HFFc6 (cell line): ENCODE data around the gene CHRNG. TPM values are rescaled to one million over a fixed set of nuclear protein-coding genes. Genes with fewer than 3 reads are reported as not detected.
A peak's percentile ranks its signal among the peaks of the same experiment; 100 is the strongest.

Experiments
- DNase-seq: peaks from one replicate; pipeline ENCODE4 v3.0.0-alpha.2; 2018
- H3K27ac Mint-ChIP-seq: 2 replicates; pipeline ENCODE4 v1.8.0; 2020; ENCODE audit warnings: mild to moderate bottlenecking, mixed read lengths
- H3K27me3 Mint-ChIP-seq: 2 replicates; pipeline ENCODE4 v1.8.0; 2021; ENCODE audit warnings: mild to moderate bottlenecking, moderate library complexity, mixed read lengths; ENCODE audit not compliant: insufficient read depth
- H3K36me3 Mint-ChIP-seq: 2 replicates; pipeline ENCODE4 v1.8.0; 2021; ENCODE audit warnings: low read depth, mixed read lengths
- H3K4me1 Mint-ChIP-seq: 2 replicates; pipeline ENCODE4 v1.8.0; 2020; ENCODE audit warnings: low read depth, mixed read lengths
- H3K4me3 Mint-ChIP-seq: 2 replicates; pipeline ENCODE4 v1.8.0; 2020; ENCODE audit warnings: mild to moderate bottlenecking, moderate library complexity, mixed read lengths
- H3K9me3 Mint-ChIP-seq: 2 replicates; pipeline ENCODE4 v1.8.0; 2020; ENCODE audit warnings: mild to moderate bottlenecking, mixed read lengths
- CTCF ChIP-seq: fragments of 200-600 bp; sonication (generic); IDR thresholded peaks from 2 replicates; pipeline ENCODE4 v1.5.0; 2021; ENCODE audit warnings: antibody characterized with exemption, mild to moderate bottlenecking
- total RNA-seq, 6 experiments: library from RNA; stranded (reverse); fragmentation: NEBNext Ultra II Directional; extraction: Animal tissue kit (Norgen Biotek cat#: 25700); gene quantifications; 2 replicates in 1 of 6; 3 replicates in 5 of 6; pipeline ENCODE4 v1.2.3, GENCODE V29; 2021

CHRNG gene
- total RNA-seq, 6 experiments from 2014 or later = not detected

DNA sequence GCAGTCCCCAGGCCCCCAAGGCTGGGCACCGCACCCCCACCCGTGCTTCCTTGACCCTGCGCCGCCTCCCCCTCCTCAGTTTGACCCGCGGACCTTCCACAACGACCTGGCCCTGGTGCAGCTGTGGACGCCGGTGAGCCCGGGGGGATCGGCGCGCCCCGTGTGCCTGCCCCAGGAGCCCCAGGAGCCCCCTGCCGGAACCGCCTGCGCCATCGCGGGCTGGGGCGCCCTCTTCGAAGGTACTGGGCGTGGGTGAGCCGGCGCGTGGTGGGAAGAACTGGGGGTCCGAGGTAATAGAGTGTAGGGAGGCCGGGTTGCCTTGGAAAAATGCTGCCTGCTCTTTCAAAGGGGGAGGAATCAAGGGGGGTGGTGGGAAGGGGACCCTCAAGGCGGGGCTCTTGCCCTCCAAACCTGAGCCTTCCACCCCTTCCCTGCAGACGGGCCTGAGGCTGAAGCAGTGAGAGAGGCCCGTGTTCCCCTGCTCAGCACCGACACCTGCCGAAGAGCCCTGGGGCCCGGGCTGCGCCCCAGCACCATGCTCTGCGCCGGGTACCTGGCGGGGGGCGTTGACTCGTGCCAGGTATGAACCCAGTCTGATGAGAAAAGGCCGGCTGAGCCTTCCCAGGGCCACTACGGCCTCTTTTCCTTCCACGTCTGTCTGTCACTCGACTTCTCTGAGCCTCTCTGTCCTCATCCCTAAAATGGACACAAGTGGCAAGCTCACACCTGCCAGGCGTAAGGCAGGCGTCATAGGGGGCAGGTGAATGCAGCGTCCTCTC is 16.7 kb upstream of the CHRNG start:
- Mint-ChIP-seq H3K4me3 (no peak overlapping the region), H3K9me3 (no peaks in the 10 kb centered on the region), H3K27ac (no peak overlapping the region), H3K36me3 (no peaks in the 10 kb centered on the region), H3K27me3 (peaks cover 25% of the 10 kb centered on the region), H3K4me1 (no peaks in the 10 kb centered on the region)
- no peak for TF ChIP-seq CTCF
- DNase-seq = no peak

- TF ChIP-seq CTCF = no peak
- peaks cover 24% of the 10 kb centered on the region for H3K27me3 Mint-ChIP-seq
- H3K4me1 Mint-ChIP-seq = no peaks in the 10 kb centered on the region
- DNase-seq = no peak
- H3K4me3 Mint-ChIP-seq = no peak overlapping the region
- H3K36me3 Mint-ChIP-seq = no peaks in the 10 kb centered on the region
- no peak overlapping the region for H3K27ac Mint-ChIP-seq
- no peaks in the 10 kb centered on the region for H3K9me3 Mint-ChIP-seq
These were observed 16.1 kb upstream of the CHRNG start for GRCh38 chr2:232523402-232523681.

DNA sequence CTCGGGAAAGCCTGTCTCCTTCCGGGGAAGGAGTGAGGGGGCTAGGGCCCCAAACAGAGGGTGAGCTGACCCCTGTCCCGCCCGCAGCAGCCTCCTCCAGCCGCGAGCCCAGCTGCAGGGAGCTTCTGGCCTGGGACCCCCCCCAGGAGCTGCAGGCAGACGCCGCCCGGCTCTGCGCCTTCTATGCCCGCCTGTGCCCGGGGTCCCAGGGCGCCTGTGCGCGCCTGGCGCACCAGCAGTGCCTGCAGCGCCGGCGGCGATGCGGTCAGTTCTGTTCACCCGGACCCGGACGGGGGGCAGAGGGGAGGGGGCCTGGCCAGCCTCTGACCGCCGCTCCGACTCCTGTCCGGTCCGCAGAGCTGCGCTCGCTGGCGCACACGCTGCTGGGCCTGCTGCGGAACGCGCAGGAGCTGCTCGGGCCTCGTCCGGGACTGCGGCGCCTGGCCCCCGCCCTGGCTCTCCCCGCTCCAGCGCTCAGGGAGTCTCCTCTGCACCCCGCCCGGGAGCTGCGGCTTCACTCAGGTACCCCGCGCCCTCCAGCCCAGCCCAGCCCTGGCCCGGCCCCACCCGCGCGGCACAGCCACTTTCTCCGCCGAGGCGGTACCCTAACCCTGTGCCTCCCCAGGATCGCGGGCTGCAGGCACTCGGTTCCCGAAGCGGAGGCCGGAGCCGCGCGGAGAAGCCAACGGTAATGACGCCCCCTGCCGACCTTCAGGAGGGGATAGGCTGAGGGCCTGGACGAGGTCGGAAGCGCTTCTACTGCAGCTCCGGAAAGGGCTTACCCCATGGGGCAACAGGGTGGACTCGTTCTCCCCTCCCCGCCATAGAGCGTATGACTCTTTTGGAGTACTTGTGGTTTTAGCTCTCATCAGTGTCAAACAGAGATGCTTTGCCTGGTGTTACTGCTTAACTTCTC is 15.6 kb upstream of the CHRNG start:
- Mint-ChIP-seq H3K4me3 (no peak overlapping the region), H3K4me1 (no peaks in the 10 kb centered on the region), H3K9me3 (no peaks in the 10 kb centered on the region), H3K27me3 (peaks cover 22% of the 10 kb centered on the region), H3K27ac (no peak overlapping the region), H3K36me3 (no peaks in the 10 kb centered on the region)
- no peak for DNase-seq
- TF ChIP-seq CTCF = peak; percentile 31; the same call in 1 of the 2 replicates

GRCh38 chr2:232524771-232525170 is 14.7 kb upstream of the CHRNG start:
- no peak overlapping the region for H3K4me3 Mint-ChIP-seq

DNA sequence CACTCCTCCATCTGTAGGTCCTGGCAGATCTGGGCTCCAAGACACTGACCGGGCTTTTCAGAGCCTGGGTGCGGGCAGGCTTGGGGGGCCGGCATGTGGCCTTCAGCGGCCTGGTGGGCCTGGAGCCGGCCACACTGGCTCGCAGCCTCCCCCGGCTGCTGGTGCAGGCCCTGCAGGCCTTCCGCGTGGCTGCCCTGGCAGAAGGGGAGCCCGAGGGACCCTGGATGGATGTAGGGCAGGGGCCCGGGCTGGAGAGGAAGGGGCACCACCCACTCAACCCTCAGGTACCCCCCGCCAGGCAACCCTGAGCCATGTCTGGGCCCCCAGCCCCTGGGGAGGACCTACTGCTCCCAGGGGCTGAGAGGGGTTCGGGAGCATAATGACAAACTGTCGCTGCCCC is 14.3 kb upstream of the CHRNG start:
- peaks cover 18% of the 10 kb centered on the region for H3K27me3 Mint-ChIP-seq
- H3K4me3 Mint-ChIP-seq = no peak overlapping the region
- no peaks in the 10 kb centered on the region for H3K36me3 Mint-ChIP-seq
- no peaks in the 10 kb centered on the region for H3K9me3 Mint-ChIP-seq
- no peaks in the 10 kb centered on the region for H3K4me1 Mint-ChIP-seq
- H3K27ac Mint-ChIP-seq = no peak overlapping the region
- TF ChIP-seq CTCF = no peak
- no peak for DNase-seq

More at GRCh38 chr2:232524771-232525170, 14.7 kb upstream of the CHRNG start:
- no peaks in the 10 kb centered on the region for H3K9me3 Mint-ChIP-seq
- H3K27me3 Mint-ChIP-seq = peaks cover 18% of the 10 kb centered on the region
- no peak for DNase-seq
- no peaks in the 10 kb centered on the region for H3K4me1 Mint-ChIP-seq
- no peak overlapping the region for H3K27ac Mint-ChIP-seq
- no peaks in the 10 kb centered on the region for H3K36me3 Mint-ChIP-seq
- TF ChIP-seq CTCF = no peak
